ENCODE data around the gene MAST2. TPM values are rescaled to one million over a fixed set of nuclear protein-coding genes. Genes with fewer than 3 reads are reported as not detected.

The MAST2 gene
- total RNA-seq, 1 experiment from 2014 or later = 38.4 TPM

DNA sequence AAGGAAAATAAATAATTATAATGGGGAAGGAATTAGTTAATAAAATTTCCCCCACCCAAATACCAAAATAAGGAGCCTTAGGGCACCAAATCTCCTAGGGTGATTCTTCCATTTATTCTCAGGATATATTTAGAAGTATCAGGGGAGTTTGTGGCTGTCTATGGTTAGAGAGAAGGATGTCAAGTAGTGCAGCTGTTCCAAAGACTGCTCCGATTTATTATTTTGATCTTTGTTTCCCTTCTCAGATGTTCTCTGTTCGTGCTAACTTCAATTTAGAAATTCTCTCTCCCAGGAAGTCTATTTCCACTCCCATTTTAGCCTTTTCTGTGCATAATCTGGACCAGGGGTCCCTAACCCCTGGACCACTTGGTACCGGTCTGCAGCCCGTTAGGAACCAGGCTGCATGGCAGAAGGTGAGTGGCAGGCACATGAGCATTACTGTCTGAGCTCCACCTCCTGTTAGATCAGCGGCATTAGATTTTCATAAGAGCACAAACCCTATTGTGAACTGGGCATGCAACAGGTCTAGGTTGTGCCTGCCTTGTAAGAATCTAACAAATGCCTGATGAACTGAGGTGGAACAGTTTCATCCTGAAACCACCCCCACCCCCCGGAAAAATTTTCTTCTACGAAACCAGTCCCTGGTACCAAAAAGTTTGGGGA is 9.3 kb upstream of the MAST2 start:
- Histone ChIP-seq H3K4me1 (ENCODE audit: insufficient read depth, low read length, poor library complexity, severe bottlenecking) (peaks cover 16% of the 10 kb centered on the region), H3K36me3 (ENCODE audit: insufficient read depth, low read length, poor library complexity, severe bottlenecking) (no peaks in the 10 kb centered on the region), H3K27me3 (replicated peaks; ENCODE audit: insufficient read depth, low read depth, low read length, poor library complexity) (no peaks in the 10 kb centered on the region), H3K27ac (ENCODE audit: low read depth, low read length, poor library complexity, severe bottlenecking) (no peak overlapping the region), H3K9me3 (ENCODE audit: low read depth, low read length, poor library complexity, severe bottlenecking) (no peaks in the 10 kb centered on the region), H3K4me3 (ENCODE audit: low read depth, low read length, poor library complexity, severe bottlenecking) (no peak overlapping the region)
- ChIA-PET CTCF (no interaction called here), POLR2A (ENCODE audit: low non-redundant PET) (no interaction called here)
- no TSS peak for BruUV-seq (replicated peaks)
- TF ChIP-seq, protein P1, sequence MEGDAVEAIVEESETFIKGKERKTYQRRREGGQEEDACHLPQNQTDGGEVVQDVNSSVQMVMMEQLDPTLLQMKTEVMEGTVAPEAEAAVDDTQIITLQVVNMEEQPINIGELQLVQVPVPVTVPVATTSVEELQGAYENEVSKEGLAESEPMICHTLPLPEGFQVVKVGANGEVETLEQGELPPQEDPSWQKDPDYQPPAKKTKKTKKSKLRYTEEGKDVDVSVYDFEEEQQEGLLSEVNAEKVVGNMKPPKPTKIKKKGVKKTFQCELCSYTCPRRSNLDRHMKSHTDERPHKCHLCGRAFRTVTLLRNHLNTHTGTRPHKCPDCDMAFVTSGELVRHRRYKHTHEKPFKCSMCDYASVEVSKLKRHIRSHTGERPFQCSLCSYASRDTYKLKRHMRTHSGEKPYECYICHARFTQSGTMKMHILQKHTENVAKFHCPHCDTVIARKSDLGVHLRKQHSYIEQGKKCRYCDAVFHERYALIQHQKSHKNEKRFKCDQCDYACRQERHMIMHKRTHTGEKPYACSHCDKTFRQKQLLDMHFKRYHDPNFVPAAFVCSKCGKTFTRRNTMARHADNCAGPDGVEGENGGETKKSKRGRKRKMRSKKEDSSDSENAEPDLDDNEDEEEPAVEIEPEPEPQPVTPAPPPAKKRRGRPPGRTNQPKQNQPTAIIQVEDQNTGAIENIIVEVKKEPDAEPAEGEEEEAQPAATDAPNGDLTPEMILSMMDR (conservative IDR thresholded peaks at IDR 0.05; ENCODE audit: low read depth, low read length) = no peak
- TF ChIP-seq EZH2 (IDR thresholded peaks at IDR 0.05; ENCODE audit: borderline replicate concordance, low read depth, low read length, poor library complexity, severe bottlenecking) = no peak
- DNase-seq (ENCODE audit: low spot score) = no peak
- intact Hi-C loops (cut with micrococcal nuclease; ENCODE audit: unreplicated experiment) = no loop called here

DNA sequence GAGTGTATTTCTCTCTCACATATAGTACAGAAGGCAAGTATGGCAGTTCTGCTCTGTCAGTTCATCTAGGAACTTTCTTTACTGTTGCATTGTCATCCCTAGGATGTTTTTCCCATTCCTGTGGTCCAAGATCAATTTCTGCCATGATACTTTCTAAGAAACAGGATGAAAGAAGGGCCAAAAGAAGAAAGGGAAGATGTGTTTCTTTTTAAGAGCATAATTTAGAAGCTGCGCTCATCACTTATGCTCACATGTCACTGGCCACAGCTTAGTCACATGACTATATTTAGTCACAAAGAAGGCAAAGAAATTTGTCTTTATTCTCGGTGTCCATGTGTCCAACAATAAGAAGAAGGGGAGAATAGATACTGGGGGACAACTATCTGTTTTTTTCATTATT is 7.0 kb upstream of the MAST2 start:
- POLR2A ChIA-PET (ENCODE audit: low non-redundant PET) = interaction anchor here (0.6 kb wide), 1 partner anchor 107 kb away, joined by 5 read pairs; no protein-coding TSS in a partner anchor
- peaks cover 16% of the 10 kb centered on the region for H3K4me1 ChIP-seq (ENCODE audit: insufficient read depth, low read length, poor library complexity, severe bottlenecking)
- H3K27me3 ChIP-seq (replicated peaks; ENCODE audit: insufficient read depth, low read depth, low read length, poor library complexity) = no peaks in the 10 kb centered on the region
- H3K4me3 ChIP-seq (ENCODE audit: low read depth, low read length, poor library complexity, severe bottlenecking) = no peak overlapping the region
- CTCF ChIA-PET = no interaction called here
- intact Hi-C loops (cut with micrococcal nuclease; ENCODE audit: unreplicated experiment) = no loop called here
- no peak for DNase-seq (ENCODE audit: low spot score)
- no peaks in the 10 kb centered on the region for H3K36me3 ChIP-seq (ENCODE audit: insufficient read depth, low read length, poor library complexity, severe bottlenecking)
- no peaks in the 10 kb centered on the region for H3K9me3 ChIP-seq (ENCODE audit: low read depth, low read length, poor library complexity, severe bottlenecking)
- TF ChIP-seq, protein P1 (conservative IDR thresholded peaks at IDR 0.05; ENCODE audit: low read depth, low read length) = no peak
- no peak for TF ChIP-seq EZH2 (IDR thresholded peaks at IDR 0.05; ENCODE audit: borderline replicate concordance, low read depth, low read length, poor library complexity, severe bottlenecking)
- H3K27ac ChIP-seq (ENCODE audit: low read depth, low read length, poor library complexity, severe bottlenecking) = no peak overlapping the region
- no TSS peak for BruUV-seq (replicated peaks)

DNA sequence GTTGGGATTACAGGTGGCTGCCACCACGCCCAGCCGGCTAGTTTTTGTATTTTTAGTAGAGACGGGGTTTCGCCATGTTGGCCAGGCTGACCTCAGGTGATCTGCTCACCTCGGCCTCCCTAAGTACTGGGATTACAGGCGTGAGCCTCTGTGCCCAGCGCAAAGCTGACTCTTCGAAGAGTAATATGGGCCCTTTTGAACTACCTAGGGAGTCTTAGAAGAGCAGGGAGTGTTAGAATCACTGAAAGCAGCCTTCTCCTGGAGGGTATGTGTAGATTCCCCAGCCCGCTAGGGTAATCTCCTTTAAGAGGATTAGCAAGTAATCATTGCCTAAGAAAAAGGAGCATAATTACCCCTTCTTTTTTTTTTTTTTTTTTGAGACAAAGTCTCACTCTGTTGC is 6.5 kb upstream of the MAST2 start:
- DNase-seq (ENCODE audit: low spot score) = peak; percentile 72
- no peak for TF ChIP-seq EZH2 (IDR thresholded peaks at IDR 0.05; ENCODE audit: borderline replicate concordance, low read depth, low read length, poor library complexity, severe bottlenecking)
- TF ChIP-seq, protein P1 (conservative IDR thresholded peaks at IDR 0.05; ENCODE audit: low read depth, low read length) = no peak
- H3K27me3 ChIP-seq (replicated peaks; ENCODE audit: insufficient read depth, low read depth, low read length, poor library complexity) = no peaks in the 10 kb centered on the region
- H3K4me1 ChIP-seq (ENCODE audit: insufficient read depth, low read length, poor library complexity, severe bottlenecking) = peaks cover 16% of the 10 kb centered on the region
- ChIA-PET CTCF (no interaction called here), POLR2A (ENCODE audit: low non-redundant PET) (no interaction called here)
- no peaks in the 10 kb centered on the region for H3K36me3 ChIP-seq (ENCODE audit: insufficient read depth, low read length, poor library complexity, severe bottlenecking)
- no peak overlapping the region for H3K4me3 ChIP-seq (ENCODE audit: low read depth, low read length, poor library complexity, severe bottlenecking)
- intact Hi-C loops (cut with micrococcal nuclease; ENCODE audit: unreplicated experiment) = no loop called here
- BruUV-seq (replicated peaks) = no TSS peak
- H3K27ac ChIP-seq (ENCODE audit: low read depth, low read length, poor library complexity, severe bottlenecking) = no peak overlapping the region
- H3K9me3 ChIP-seq (ENCODE audit: low read depth, low read length, poor library complexity, severe bottlenecking) = no peaks in the 10 kb centered on the region

All from A673 (cell line).